HepG2 (cell line): ENCODE data around the gene STIM1. TPM values are rescaled to one million over a fixed set of nuclear protein-coding genes. Genes with fewer than 3 reads are reported as not detected.
A peak's percentile ranks its signal among the peaks of the same experiment; 100 is the strongest.

Experiments
- ATAC-seq: fragments of 200-7000 bp; cut with Tn5 transposase; 3 replicates; pipeline ENCODE4 v1.9.1; 2020; ENCODE audit warnings: mild to moderate bottlenecking, moderate library complexity
- BruUV-seq: library from RNA; stranded (reverse); fragments of 400-500 nt; replicated peaks from 2 replicates; lab custom pipeline; 2021; lab: Mats Ljungman, UMichigan
- CTCF ChIA-PET: fragments of 300-600 bp; formaldehyde crosslinking; extraction: SDS; loops from one replicate; lab custom pipeline; 2021; ENCODE audit warnings: low total read pairs, inconsistent platforms, low intra/inter-chr PET ratio; lab: Yijun Ruan, JAX
- POLR2A ChIA-PET: fragments of 350-600 bp; sonication (Branson Sonifier 250); formaldehyde crosslinking; loops from one replicate; lab custom pipeline; 2020; ENCODE audit warnings: antibody characterized with exemption, inconsistent platforms; lab: Yijun Ruan, JAX
- DNase-seq: peaks from one replicate; pipeline ENCODE4 v3.0.0-alpha.2; 2015; ENCODE audit warnings: low spot score
- FAIRE-seq: peaks from 3 replicates; lab custom pipeline; 2011; peaks lifted over from hg19 to GRCh38; lab: Jason Lieb, UNC
- H2AFZ ChIP-seq: one replicate; pipeline ENCODE4 v1.6.1; 2011; ENCODE audit warnings: low read length, inconsistent platforms
- H3K27ac ChIP-seq: fragments of 300-600 bp; 3 replicates; pipeline ENCODE4 v1.8.0; 2011; ENCODE audit warnings: mixed run types, mild to moderate bottlenecking, mixed read lengths, low read length, inconsistent platforms; ENCODE audit not compliant: insufficient read depth; ENCODE audit errors: extremely low read length
- H3K27me3 ChIP-seq, 2 experiments: fragments of 200-600 bp in 1 of 2; 2 replicates in 1 of 2; 3 replicates in 1 of 2; pipeline versions ENCODE4 v1.6.0 to v1.8.0; 2011; ENCODE audit warnings: low read length in 2 of 2, mild to moderate bottlenecking in 2 of 2, moderate library complexity in 2 of 2, inconsistent platforms in 1 of 2; ENCODE audit not compliant: insufficient read depth in 2 of 2, control insufficient read depth in 1 of 2
- H3K36me3 ChIP-seq, 2 experiments: fragments of 200-600 bp in 1 of 2; replicated peaks in 1 of 2; 2 replicates in 1 of 2; 3 replicates in 1 of 2; pipeline versions ENCODE4 v1.5.1 to v1.8.0; 2011; ENCODE audit warnings: low read length in 2 of 2, inconsistent platforms in 1 of 2; ENCODE audit not compliant: insufficient read depth in 2 of 2, control insufficient read depth in 1 of 2
- H3K4me1 ChIP-seq: 2 replicates; pipeline ENCODE4 v1.5.1; 2012; ENCODE audit warnings: low read length, inconsistent platforms; ENCODE audit not compliant: insufficient read depth
- H3K4me2 ChIP-seq: 2 replicates; pipeline ENCODE4 v1.6.0; 2011; ENCODE audit warnings: low read depth, low read length, inconsistent platforms
- H3K4me3 ChIP-seq, 3 experiments: fragments of 200-600 bp in 1 of 3; sonication (generic), shearing (Covaris generic) in 1 of 3; replicated peaks in 1 of 3; 2 replicates each; pipeline ENCODE4 v1.5.1; 2011 to 2016; ENCODE audit warnings: low read length in 3 of 3, inconsistent platforms in 2 of 3, low read depth in 2 of 3, mild to moderate bottlenecking in 2 of 3, control low read depth in 1 of 3, mixed read lengths in 1 of 3; ENCODE audit not compliant: insufficient read depth in 1 of 3
- H3K79me2 ChIP-seq: one replicate; pipeline ENCODE4 v1.6.1; 2011; ENCODE audit warnings: low read length, inconsistent platforms; ENCODE audit not compliant: insufficient read depth
- H3K9ac ChIP-seq: 2 replicates; pipeline ENCODE4 v1.6.0; 2011; ENCODE audit warnings: mild to moderate bottlenecking, low read depth, low read length, inconsistent platforms; ENCODE audit not compliant: insufficient read depth
- H3K9me3 ChIP-seq: 2 replicates; pipeline ENCODE4 v1.5.1; 2012; ENCODE audit warnings: mild to moderate bottlenecking, low read length
- H4K20me1 ChIP-seq: 2 replicates; pipeline ENCODE4 v1.6.0; 2011; ENCODE audit warnings: inconsistent platforms, mild to moderate bottlenecking, low read length, moderate library complexity; ENCODE audit not compliant: insufficient read depth
- DRAP1 ChIP-seq: IDR thresholded peaks from 2 replicates; pipeline ENCODE4 v1.6.1; 2016; ENCODE audit warnings: missing genetic modification reagents, missing compliant biosample characterization
- GLI4 ChIP-seq: sonication (generic); formaldehyde crosslinking; IDR thresholded peaks from 2 replicates; pipeline ENCODE4 v1.5.1; 2020; ENCODE audit warnings: missing genetic modification reagents, mild to moderate bottlenecking, moderate library complexity, borderline replicate concordance
- MXD4 ChIP-seq: IDR thresholded peaks from 2 replicates; pipeline ENCODE4 v1.6.1; 2016; ENCODE audit warnings: mild to moderate bottlenecking, missing biosample characterization, missing genetic modification reagents
- RXRA ChIP-seq: sonication (generic); formaldehyde crosslinking; IDR thresholded peaks from 2 replicates; pipeline ENCODE4 v1.5.1; 2020; ENCODE audit warnings: missing genetic modification reagents
- TEAD3 ChIP-seq: optimal IDR thresholded peaks from 2 replicates; pipeline ENCODE3; 2016; ENCODE audit warnings: borderline replicate concordance
- ZNF484 ChIP-seq: sonication (generic); formaldehyde crosslinking; IDR thresholded peaks from 2 replicates; pipeline ENCODE4 v1.5.1; 2020; ENCODE audit warnings: mild to moderate bottlenecking, low read depth, missing genetic modification reagents, borderline replicate concordance
- WGBS: methylation state at CpG from one replicate; pipeline ENCODE4 v1.1.6; 2017; ENCODE audit warnings: low lambda C conversion rate; 5-methylcytosine and 5-hydroxymethylcytosine counted together
- in situ Hi-C: cut with HindIII; loops from 2 replicates; pipeline ENCODE4 v1.10.0; 2017; ENCODE audit warnings: low pct_unique_long_range_greater_than_20kb; ENCODE audit not compliant: extremely low pct_ligation_motif_present
- intact Hi-C: fragments of 100-400 bp; cut with micrococcal nuclease; formaldehyde crosslinking; loops from one replicate; pipeline ENCODE4 v1.10.0; 2022; ENCODE audit not compliant: unreplicated experiment
- polyA plus RNA-seq, 8 experiments: library from polyadenylated mRNA; depleted of rRNA in 3 of 8; stranded (reverse) in 7 of 8; unstranded in 1 of 8; fragments of >200 nt; fragmentation: Illumina TruSeq in 4 of 8; extraction: Trizol in 4 of 8; gene quantifications; 2 replicates each; pipeline versions ENCODE4 v1.2.1 to v1.2.3, GENCODE V29; 2011 to 2016; ENCODE audit warnings: low read depth in 4 of 8, missing spikeins in 1 of 8, mixed read lengths in 1 of 8; ENCODE audit not compliant: insufficient read depth in 1 of 8
- total RNA-seq, 5 experiments: library from RNA; depleted of rRNA; stranded (reverse); fragments of >200 nt; fragmentation: Illumina TruSeq; extraction: Trizol; gene quantifications; 2 replicates each; pipeline ENCODE4 v1.2.3, GENCODE V29; 2016; ENCODE audit warnings: low read depth in 1 of 5
- TF ChIP-seq, protein P1 (sequence below): sonication (generic); formaldehyde crosslinking; IDR thresholded peaks from 2 replicates; pipeline ENCODE4 v1.5.1; 2020; ENCODE audit warnings: mild to moderate bottlenecking, missing genetic modification reagents, moderate library complexity
- TF ChIP-seq, protein P2 (sequence below): sonication (generic); formaldehyde crosslinking; IDR thresholded peaks from 2 replicates; pipeline ENCODE4 v1.4.0; 2020; ENCODE audit warnings: missing genetic modification reagents
- TF ChIP-seq, protein P3 (sequence below): IDR thresholded peaks from 2 replicates; pipeline ENCODE4 v1.6.1; 2016; ENCODE audit warnings: low read depth

STIM1 gene
- total and polyA plus RNA-seq, 2 of the 13 experiments (the other 11 are each of a cell fraction or from before 2014, with no cell fraction given) = 19.2 to 28.5 TPM

DNA sequence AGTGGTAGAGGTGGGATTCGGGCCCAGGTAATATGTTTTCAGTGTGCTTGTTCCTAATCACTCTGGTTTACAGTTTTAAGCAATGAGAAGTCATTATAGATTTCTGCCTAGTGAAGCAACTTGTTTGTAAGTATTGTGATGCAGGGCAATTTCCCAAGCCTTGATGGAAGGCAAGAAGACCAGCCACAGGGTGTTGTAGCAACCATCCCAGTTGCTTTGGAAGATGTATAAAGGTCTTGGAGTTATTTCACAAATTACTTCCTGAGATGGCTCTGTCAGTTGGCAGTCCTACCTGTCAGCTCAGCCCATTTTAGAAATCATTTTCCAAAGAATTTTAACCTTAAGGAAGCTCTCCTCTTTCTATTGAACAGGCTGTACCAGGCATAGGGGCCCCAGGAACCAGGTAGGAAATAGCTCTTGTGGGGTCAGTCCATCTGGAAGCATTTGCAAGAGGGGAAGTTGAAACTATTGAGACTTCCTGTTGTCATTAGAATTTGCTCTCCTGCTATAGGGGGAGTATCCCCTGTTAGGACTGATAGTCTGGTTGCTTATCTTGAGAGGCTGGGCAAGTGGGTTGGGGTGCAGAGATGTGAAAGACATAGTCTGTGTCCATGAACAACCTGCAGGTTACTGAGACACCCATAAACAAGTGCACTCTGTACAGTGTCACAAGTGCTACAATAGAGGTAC lies 47.9 kb downstream of the STIM1 start (continued):
- no peak for TF ChIP-seq ZNF484 (CRISPR knock-in tag)

- WGBS = 6% methylated on average over 5 of the region's 5 CpGs
- DNase-seq (no peak), FAIRE-seq (no peak), ATAC-seq (no peak)
- peak overlapping the region in 2 of 3 experiments; percentile 23 to 33; a peak in 1 of 6 replicates for H3K4me3 ChIP-seq
- no TSS peak for BruUV-seq
- H3K9me3 ChIP-seq = no peaks in the 10 kb centered on the region
- no peaks in the 10 kb centered on the region for H3K36me3 ChIP-seq
- H3K4me2 ChIP-seq = peak overlapping the region; percentile 75
- H3K27ac ChIP-seq = peak overlapping the region; percentile 94
- H3K4me1 ChIP-seq = peaks cover 80% of the 10 kb centered on the region
- no peaks in the 10 kb centered on the region for H4K20me1 ChIP-seq
- in situ Hi-C loops (no loop called here), intact Hi-C loops (loop anchor here (2.0 kb wide), 2 partner anchors 17 to 49 kb away; partner anchors contain the start of gene STIM1)
- POLR2A ChIA-PET = interaction anchor here (1.9 to 3.2 kb wide), 3 partner anchors 11 to 37 kb away, joined by 4 to 12 read pairs (median 11); no protein-coding TSS in a partner anchor
- H3K9ac ChIP-seq = peak overlapping the region; percentile 64
- no peaks in the 10 kb centered on the region for H3K27me3 ChIP-seq
- CTCF ChIA-PET = no interaction called here
- no peak overlapping the region for H2AFZ ChIP-seq
- peaks cover 54% of the 10 kb centered on the region for H3K79me2 ChIP-seq
- TF ChIP-seq DRAP1 = no peak
- no peak for TF ChIP-seq MXD4 (CRISPR knock-in tag)
- TF ChIP-seq TEAD3 (CRISPR knock-in tag) = no peak
- TF ChIP-seq, protein P1, sequence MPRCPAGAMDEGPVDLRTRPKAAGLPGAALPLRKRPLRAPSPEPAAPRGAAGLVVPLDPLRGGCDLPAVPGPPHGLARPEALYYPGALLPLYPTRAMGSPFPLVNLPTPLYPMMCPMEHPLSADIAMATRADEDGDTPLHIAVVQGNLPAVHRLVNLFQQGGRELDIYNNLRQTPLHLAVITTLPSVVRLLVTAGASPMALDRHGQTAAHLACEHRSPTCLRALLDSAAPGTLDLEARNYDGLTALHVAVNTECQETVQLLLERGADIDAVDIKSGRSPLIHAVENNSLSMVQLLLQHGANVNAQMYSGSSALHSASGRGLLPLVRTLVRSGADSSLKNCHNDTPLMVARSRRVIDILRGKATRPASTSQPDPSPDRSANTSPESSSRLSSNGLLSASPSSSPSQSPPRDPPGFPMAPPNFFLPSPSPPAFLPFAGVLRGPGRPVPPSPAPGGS (CRISPR knock-in tag) = no peak
- TF ChIP-seq GLI4 (CRISPR knock-in tag) = no peak
- TF ChIP-seq RXRA = no peak
- TF ChIP-seq, protein P2, sequence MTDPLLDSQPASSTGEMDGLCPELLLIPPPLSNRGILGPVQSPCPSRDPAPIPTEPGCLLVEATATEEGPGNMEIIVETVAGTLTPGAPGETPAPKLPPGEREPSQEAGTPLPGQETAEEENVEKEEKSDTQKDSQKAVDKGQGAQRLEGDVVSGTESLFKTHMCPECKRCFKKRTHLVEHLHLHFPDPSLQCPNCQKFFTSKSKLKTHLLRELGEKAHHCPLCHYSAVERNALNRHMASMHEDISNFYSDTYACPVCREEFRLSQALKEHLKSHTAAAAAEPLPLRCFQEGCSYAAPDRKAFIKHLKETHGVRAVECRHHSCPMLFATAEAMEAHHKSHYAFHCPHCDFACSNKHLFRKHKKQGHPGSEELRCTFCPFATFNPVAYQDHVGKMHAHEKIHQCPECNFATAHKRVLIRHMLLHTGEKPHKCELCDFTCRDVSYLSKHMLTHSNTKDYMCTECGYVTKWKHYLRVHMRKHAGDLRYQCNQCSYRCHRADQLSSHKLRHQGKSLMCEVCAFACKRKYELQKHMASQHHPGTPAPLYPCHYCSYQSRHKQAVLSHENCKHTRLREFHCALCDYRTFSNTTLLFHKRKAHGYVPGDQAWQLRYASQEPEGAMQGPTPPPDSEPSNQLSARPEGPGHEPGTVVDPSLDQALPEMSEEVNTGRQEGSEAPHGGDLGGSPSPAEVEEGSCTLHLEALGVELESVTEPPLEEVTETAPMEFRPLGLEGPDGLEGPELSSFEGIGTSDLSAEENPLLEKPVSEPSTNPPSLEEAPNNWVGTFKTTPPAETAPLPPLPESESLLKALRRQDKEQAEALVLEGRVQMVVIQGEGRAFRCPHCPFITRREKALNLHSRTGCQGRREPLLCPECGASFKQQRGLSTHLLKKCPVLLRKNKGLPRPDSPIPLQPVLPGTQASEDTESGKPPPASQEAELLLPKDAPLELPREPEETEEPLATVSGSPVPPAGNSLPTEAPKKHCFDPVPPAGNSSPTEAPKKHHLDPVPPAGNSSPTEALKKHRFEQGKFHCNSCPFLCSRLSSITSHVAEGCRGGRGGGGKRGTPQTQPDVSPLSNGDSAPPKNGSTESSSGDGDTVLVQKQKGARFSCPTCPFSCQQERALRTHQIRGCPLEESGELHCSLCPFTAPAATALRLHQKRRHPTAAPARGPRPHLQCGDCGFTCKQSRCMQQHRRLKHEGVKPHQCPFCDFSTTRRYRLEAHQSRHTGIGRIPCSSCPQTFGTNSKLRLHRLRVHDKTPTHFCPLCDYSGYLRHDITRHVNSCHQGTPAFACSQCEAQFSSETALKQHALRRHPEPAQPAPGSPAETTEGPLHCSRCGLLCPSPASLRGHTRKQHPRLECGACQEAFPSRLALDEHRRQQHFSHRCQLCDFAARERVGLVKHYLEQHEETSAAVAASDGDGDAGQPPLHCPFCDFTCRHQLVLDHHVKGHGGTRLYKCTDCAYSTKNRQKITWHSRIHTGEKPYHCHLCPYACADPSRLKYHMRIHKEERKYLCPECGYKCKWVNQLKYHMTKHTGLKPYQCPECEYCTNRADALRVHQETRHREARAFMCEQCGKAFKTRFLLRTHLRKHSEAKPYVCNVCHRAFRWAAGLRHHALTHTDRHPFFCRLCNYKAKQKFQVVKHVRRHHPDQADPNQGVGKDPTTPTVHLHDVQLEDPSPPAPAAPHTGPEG (CRISPR knock-in tag) = no peak
- TF ChIP-seq, protein P3, sequence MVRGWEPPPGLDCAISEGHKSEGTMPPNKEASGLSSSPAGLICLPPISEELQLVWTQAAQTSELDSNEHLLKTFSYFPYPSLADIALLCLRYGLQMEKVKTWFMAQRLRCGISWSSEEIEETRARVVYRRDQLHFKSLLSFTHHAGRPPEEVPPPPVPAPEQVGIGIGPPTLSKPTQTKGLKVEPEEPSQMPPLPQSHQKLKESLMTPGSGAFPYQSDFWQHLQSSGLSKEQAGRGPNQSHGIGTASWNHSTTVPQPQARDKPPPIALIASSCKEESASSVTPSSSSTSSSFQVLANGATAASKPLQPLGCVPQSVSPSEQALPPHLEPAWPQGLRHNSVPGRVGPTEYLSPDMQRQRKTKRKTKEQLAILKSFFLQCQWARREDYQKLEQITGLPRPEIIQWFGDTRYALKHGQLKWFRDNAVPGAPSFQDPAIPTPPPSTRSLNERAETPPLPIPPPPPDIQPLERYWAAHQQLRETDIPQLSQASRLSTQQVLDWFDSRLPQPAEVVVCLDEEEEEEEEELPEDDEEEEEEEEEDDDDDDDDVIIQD (CRISPR knock-in tag) = no peak
Observed at GRCh38 chr11:3904228-3904627, 48.8 kb downstream of the STIM1 start.
